ENCODE measurements around the gene CARS2.

DNA sequence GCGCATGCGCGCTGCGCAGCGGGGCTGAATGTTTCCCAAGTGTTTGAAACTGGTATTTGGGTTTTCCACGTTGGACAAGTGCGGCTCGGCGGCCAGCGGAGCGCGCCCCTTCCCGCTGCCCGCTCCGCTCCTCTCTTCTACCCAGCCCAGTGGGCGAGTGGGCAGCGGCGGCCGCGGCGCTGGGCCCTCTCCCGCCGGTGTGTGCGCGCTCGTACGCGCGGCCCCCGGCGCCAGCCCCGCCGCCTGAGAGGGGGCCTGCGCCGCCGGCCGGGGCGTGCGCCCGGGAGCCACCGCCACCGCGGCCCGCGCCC, 7.7 kb upstream of the CARS2 start, which contains the start of gene ING1:
- TF ChIP-seq, protein P1, sequence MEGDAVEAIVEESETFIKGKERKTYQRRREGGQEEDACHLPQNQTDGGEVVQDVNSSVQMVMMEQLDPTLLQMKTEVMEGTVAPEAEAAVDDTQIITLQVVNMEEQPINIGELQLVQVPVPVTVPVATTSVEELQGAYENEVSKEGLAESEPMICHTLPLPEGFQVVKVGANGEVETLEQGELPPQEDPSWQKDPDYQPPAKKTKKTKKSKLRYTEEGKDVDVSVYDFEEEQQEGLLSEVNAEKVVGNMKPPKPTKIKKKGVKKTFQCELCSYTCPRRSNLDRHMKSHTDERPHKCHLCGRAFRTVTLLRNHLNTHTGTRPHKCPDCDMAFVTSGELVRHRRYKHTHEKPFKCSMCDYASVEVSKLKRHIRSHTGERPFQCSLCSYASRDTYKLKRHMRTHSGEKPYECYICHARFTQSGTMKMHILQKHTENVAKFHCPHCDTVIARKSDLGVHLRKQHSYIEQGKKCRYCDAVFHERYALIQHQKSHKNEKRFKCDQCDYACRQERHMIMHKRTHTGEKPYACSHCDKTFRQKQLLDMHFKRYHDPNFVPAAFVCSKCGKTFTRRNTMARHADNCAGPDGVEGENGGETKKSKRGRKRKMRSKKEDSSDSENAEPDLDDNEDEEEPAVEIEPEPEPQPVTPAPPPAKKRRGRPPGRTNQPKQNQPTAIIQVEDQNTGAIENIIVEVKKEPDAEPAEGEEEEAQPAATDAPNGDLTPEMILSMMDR (conservative IDR thresholded peaks at IDR 0.05; ENCODE audit: low read length) = no peak
- TF ChIP-seq EZH2phosphoT487 (IDR thresholded peaks at IDR 0.05; ENCODE audit: borderline replicate concordance, low read depth, low read length) = no peak

All from OCI-LY7 (cell line).